KG1 (cell line): Measurements from ENCODE around the gene RAB3IL1.

ENCODE experiments used
- DNase-seq: peaks from one replicate; lab custom pipeline; 2025; lab: John Stamatoyannopoulos, UW

RAB3IL1 gene

DNA sequence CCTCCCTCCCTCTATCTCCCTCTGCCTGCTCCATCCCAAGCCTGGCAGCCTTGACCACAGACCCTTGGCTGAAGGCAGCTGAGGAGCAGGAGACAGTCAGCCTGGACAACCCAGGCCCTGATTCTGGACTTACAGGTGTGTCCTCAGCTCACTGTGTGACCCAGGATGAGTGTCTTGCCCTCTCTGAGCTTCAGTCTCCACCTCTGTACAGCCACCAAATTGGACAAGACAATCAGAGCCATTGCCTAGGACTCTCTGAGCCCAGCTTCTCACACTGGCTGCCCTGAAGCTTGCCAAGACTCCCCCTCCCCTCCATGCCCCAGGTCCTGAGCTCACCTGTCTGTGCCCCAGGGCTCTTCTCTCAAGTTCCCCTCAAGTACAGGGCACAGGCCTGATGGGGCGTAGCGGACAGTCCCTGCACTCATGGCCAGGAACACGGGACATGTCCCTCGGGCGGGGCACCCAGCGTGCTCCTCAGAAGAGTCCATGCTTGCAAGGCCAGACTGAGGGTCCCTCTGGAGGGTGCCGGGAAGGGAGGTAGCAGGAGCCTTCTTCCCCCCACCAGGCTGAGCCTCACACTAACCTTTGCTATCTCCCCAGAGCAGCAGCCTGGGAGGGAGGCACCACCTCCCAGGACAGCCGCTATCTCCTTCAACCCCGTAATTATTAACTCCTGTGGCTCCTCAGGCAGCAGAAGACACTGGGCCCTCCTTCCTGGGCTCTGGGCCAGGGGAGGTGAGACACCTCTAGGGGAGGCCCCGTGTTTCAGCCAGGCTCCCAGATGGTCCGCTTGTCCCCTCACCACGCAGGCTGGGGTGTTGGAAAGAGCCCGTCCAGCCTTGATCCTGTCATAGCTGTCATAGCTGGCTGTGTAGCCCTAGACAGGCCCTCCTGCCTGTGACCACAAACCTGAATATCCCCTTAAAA, 2.6 kb upstream of the RAB3IL1 start:
- DNase-seq = no peak

DNA sequence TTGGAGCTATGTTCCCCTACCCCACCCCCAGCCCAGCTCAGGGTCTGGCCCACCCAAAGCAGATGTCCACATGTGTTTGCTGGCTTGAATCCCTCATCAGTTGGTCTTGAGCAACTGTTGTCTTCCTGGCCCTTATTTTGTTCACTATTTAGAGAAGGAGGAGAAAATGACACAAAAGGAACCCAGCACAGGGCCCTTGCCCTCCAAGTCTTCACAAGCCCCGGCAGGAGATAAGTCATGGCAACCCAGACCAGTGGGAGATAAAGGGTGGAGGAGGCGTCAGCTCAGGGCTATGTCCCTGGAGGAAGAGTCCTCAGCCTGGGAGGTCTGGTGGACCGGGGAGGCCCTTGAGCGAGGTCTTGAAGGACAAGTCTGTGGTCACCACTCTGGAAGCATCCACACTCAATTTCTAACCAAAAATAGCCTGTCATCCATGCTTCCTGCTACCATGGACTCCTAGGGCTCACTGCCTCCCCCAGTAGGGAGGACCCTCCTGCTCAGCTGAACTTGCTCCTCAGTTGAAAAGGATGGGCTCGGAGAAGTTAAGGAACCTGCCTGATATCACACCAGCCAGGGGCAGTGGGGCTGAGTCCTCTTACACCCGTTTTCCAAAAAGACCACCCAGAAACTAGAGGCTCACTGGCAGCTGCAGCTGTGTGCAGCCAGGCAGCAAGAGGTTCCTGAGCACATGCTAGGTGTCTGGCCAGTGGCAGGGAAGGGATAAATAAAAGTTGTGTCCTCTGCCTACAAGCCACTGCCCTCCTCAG, 1.8 kb upstream of the RAB3IL1 start:
- no peak for DNase-seq

DNA sequence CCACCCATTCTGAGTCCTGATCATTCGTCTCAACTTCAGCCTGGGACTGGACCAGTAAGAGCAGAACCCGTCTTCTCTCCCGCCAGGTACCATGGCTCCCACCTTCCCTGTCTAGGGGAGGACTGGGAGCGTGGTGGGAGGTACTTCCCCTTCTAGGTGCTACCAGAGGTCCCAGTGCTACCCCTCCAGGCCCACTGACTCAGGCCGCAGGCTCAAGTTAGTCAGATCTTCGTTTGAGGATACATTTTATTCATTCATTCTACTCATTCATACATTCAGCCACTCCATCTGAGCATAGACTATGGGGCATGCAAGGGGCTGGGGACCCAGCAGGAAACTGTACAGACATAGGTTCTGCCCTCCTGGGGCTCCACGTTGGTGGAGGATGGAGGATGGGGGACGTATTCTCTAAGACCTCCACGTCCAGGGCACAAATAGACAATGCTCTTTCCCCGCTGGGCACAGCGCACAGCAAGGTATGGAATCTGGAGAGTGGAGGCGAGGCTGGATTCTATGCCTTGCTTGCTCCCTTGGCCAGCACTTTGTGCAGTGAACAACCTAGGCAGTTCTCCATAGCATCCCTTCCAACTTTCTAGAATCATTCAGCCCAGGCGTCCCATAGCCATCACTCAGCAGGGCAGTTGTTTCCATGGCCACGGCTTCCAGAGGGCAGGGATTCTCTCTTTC, 1.0 kb upstream of the RAB3IL1 start:
- no peak for DNase-seq

DNA sequence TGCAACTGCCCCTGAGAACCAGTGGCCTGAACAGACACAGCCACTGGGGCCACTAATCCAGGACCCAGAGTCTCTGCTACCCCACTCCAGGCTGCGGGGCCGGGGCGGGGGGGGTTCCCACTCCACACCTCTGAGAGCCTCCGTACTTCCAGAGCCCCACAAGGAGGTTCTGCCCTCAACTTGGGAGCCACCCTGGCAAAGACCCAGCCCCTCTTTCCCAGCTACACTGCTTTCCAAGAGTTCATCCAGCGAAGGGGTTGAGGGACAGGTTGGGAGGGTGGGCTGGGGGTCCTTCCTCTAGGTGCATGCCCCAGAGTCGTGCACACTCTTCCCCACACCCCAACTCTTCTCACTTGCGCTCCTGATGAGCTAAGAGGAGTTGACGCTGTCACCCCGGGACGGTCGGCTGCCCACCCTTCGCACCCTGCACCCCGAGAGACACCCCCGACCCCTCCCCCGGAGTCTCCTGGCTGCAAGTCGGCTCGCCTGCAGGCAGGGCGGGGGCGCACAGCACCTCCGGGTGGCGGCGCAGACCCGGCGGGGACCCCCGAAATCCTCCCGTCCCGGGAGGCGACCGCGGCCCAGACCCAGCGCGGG, 531 bp downstream of the RAB3IL1 start:
- DNase-seq = no peak

DNA sequence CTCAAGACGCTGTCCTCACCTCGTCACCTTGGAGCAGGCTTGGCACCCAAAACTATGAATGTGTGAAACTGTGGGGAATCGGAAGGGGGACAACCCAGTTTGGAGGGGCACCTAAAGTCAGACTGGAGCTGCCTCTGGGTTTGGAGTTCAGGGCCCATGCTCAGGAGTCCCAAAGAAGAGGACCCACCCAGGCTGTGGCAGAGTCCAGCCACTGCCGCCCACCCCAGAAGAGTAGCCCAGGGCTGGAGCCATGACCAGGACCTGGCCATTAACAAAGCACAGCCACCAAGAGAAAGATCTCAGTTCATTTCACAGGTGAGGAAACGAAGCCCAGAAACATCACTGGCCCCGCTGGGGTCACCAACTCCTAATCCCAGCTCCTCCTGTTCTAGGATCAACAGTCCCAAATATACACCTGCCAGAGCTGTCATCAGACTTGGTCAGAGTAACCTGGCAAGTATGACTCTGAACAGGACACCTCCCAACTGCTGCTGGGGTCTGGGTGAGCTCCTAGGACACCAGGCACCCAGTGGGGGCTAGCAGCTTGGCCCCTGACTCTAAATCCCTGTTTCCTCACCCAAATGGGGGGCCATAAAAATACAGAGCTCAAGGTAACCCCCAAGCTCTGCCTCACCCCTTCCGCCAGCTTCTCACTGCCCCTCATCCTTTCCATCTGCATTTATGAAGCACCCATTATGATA, 2.7 kb downstream of the RAB3IL1 start:
- no peak for DNase-seq

DNA sequence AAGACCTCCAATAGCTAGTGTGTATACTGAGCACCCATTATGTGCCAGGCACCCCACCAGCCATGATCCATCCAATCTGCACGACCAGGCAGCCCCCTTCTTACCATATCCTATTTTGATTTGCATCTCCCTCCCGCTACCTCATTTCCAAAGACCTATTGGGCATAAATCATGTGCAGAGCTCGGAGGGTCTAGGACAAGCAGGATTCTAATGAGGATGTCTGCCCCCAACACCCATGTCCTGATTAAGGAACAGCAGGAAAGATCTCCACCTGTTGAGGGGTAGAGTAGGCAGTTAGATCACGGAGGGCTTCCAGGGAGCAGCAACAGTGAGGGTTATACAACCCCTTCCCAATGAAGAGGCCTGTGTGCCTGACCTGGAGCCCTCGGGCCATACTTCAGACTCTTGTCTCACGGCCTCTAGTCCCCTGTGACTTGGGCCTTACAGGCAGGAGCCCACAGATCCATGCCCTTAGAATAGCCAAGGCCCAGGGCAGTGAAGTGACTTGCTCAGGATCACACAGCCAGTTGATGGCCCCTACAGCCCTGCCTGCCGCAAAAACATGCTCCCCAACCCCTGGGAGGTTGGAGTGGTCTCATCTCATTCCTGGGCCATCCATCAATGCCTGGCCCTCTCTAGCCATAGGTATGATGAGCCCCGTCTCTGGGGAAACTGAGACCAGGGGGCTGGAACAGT, 3.5 kb downstream of the RAB3IL1 start:
- no peak for DNase-seq

DNA sequence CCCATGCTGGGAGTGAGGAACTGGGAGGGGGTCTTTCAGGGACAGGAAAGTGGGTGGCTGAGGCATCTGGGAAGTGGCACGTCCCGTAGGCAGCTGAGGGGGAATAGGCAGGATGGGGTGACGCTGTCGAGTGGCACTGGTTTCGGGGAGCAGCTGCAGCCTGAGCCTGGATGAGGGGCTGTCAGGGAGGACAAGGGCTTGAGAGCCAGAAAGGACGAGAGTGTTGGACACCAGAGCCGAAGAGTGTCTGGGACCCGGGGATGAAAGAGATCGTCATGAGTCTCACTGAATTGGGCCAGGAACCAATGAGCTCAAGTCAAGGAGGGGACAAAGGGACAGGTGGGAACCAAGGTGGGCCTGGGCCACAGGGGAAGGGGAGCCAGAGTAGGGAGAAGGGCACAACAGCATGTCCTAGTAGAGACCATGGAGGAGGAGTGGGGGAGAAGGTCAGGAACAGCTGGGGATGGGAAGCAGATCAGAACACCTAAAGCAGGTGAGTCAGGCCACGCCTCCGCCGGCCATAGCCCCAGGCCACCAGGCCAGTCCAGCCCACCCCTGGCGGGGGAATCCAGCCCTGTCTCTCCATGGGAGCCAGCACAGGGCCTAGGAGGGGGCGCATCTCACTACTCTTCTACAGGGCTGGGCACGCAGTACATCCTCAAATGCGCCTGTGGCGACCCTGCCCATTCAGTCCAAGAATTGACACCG, 4.2 kb downstream of the RAB3IL1 start:
- no peak for DNase-seq

DNA sequence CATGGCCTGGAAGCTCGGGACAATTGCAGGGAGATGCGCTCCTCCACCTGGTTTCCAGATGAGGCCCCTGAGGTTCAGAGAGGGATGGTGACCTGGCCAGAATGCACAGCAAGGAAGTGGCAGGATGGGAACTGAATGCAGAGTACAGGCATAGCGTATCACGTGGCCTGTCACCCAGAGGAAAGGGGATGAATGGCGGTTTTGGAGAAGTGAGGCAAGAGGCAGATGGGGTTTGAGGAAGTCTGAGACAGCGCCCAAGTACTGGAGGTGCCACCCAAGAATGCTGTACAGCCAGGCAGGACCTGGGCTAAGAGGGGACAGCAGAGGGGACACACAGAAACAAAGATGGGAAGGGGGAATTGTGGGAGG, 4.9 kb downstream of the RAB3IL1 start:
- peak; percentile 50 for DNase-seq

DNA sequence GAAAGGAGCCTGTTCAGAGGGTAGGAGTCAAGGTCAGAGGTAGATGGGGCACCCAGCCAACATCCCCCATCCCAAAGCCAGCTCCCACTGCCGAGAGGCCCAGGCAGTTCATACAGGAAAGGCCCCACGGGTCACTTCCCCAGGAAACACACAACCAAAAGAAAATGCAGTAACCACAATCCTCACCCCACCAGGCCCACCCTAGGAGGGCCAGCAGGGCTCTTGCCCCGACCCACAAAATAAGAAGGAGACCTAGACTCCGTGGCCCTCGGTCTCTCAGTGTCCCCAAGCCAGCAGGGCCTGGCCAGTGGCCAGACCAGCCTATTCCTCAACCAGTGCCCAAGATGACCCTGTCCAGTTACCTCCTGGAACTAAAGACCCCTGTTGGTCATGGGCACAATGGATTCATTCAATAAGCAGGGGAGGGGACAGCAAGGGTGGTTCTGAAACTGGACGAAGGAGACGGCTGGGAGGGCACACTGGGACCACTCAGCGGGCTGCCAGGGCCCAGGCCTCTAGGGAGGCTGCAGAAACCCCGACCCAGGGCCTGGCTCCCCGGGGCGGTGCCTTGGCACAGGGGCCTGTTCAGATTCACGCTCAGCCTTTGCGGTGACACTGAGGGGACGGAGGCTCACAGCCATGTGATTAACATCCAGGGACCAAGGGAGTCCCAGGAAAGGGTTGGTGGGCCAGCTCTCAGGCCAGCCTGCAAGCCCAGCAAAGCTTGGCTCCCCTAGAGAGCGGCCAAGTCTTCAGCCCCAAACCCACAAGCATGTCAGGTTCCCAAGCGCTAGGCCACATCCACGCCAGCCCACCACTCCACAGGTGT, 5.5 kb downstream of the RAB3IL1 start:
- DNase-seq = no peak

DNA sequence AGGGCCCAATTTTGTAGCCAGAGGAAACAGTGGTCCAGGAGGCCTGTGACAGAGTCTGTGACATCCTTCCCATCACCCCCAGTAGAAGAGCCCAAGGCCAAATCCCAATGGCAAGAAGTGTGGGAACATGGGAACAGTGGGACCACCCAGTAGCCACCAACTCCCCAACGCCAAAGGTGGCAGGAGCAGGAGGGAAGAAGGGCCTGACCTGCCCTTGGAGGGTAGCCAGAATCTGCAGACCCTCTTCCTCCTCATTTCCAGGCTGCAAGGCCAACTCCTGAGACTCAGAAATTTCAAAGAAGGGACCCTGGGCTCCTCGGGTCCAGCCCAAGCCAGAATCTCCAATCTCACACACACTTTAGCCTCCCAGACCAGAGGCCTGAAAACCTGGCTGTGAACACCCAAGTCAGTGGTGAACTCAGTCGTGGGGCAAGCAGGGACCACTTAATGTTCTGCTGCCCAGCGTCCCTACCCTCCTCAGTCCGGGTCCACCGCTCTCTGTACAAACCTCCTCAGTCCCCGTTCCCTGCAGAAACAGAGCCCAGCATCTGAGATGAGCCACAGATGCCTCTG, 6.2 kb downstream of the RAB3IL1 start:
- DNase-seq = no peak

DNA sequence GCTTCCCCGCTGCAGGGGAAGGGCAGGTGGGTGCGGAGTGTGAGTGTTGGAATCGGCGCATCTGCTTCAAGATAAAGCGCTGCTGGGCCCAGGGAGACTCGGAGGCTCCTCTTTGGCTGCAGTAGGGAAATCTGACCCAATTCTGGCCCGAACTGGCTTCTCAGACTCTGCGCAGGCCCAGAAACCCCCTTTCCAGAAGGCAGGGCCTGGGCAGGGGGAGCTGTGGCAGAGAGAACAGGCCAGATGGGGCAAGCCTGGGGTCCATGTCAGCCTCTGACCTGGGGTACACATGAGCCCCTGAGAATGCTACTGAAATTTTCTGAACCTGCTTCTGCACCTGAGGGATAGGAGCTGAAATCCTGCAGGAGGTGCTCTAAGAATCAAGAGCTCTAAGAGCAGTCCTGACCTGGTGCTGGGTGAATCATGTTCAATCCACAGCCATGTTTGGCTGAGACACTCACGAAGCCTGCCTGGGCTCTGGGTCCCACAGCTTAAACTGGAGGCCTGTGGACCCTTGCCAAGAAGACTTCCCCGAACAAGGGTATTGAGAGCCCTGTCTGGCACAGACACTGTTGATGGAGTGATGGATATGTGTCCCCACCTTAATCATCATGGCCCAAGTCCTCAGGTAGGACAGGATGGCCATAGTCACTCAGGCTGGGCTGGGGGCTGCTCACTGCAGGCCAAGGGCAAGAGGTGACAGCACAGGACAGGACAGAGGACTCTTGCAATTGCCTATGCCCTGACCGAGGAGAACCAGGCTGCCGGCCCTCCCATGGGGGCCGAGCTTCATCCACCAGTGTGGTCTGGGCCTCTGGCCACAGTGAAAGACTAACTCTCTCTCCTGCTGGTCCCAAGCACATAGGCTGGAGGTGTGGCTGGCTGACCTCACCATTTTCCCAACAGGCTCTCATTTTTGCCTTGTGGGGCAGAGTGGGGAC, 6.9 kb downstream of the RAB3IL1 start:
- no peak for DNase-seq

DNA sequence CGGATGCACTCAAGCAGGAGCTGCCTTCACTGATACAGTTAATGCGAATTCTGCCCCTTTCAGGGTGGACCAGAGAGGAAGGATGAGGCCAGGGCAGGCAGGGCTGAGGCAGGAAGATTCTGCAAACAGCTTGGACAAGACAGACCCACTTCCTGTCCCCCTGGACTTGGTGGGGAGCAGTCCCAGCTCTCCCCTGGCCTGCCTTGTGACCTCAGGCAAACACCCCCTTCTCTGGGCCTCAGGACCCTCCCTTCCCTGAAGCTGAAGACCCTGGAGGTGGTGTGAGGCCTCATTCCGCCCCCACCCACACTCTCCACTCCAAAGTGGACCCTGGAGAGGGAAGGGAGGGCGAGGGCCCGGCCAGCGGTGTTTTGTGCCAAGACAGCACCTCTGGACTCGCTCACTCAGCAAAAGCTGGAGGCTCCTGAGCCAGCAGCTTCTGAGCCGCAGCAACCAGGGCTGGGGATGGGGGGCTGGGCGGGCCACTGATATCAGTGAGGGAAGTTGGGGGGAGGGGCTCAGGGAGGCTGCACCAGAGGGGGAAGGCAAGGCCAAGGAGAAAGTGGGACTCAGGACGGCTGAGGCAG, 8.5 kb downstream of the RAB3IL1 start:
- no peak for DNase-seq

DNA sequence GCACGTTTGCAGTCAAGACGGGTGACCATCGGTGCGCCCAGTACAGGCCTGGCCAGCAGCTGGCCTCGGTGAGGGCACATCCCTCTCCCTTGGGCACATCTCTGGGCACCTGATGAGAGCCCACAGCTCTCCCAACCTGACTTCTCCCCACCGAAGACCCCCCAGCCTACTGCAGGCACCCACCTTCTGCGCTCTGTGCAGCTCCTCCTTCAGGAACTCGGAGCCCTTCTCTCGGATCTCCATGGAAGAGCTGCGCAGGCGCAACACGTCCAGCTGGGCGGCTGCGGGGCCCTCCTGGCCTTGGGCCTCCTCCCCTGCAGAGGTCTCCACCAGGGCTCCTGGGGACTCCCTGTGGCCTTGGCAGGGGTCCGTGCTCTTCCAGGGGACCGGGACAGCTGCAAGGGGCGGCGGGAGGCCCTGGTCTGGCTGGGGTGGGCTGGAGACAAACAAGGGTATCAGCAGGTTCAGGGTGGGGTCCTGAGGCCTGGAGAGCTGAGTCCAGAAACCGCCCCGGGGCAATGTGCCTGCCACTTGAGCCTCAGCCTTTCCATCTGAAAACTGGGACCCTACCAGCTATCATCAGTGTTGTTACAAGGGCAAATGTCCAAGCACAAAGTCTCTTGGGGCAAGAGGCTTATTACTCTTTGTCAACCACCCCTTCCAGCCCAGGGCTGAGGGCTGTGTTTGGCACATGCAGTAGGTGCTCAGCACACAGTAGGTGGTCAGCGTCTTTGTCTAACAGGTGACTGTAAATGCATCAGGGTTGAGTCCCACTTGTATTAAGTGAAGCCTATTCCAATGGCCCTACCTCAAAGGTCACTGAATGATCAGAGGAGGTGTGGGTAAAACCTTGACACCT, 9.3 kb downstream of the RAB3IL1 start:
- no peak for DNase-seq

DNA sequence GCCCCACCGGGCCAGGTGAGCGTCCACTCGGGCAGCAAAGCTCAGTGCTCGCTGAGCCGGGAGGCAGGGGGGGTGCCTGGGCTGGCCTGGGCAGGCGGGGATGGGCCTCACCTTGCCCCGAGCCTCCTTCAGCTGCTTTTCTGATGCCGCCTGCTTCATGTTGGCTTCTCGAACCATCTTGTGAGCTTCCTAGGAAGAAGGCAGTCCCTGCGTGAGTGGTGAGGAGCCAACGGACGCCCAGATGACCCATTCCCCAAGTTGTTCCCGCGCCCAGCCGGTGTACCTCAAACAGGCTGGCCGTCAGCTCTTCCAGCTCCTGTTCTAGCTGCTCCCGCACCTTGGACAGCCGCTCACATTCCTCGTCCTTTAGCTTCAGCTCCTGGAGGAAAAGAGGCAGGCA, 10.1 kb downstream of the RAB3IL1 start:
- DNase-seq = no peak

DNA sequence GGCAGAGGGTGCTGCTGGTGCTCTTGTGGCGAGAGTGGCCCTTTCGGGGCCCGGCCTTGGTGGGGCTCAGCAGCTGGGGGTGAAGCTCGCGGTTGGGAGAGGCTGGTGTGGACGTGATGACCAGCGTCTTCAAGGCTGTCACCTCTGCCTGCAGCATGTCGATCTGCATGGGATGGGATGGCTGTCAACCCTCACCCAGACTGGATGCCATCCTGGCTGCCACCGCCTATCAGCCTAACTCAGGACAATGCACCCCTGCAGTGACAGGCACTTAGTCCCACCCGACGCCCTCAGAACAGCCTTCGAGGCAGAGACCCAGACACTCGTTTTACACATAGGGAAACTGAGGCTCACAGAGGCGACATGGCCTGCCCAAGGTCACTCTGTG, 10.8 kb downstream of the RAB3IL1 start:
- DNase-seq = no peak

DNA sequence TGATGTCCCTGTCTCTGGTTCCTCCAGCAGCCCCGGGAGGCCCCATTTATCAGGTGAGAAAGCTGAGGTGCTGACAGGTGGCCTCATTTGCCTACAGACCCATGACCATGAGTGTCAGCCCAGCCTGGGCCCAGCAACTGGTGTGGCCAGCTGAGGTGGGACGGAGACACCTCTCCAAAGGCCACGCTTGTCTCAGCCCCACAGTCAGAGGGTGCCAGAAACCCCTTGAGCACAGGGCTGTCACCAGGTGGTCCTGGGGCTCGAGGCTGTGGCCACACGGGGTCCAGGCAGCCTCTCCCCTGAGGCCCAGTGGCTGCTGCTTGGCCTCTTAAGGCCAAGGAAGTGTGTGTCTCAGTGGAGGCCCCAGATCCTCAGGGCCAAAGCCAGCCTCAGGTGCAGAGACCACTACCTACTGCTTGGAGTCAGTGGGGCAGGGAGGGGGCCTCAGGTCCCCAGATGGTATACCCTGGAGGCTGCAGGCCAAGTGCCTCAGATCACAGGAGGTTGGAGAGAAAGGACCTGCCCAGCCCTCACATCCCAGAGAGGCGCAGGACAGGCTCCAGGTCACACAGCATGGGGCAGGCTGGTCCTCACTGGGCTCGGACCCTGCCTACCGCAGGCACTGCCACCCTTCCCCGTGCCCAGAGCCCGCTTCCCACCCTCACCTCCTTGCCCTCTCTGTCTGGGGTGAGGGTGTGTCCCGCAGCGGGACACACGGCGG, 11.4 kb downstream of the RAB3IL1 start:
- no peak for DNase-seq
